ENCODE results near the gene F2R. TPM values are rescaled to one million over a fixed set of nuclear protein-coding genes. Genes with fewer than 3 reads are reported as not detected.

F2R gene
- total RNA-seq, 1 donor from 2014 or later: 42.4 TPM

DNA sequence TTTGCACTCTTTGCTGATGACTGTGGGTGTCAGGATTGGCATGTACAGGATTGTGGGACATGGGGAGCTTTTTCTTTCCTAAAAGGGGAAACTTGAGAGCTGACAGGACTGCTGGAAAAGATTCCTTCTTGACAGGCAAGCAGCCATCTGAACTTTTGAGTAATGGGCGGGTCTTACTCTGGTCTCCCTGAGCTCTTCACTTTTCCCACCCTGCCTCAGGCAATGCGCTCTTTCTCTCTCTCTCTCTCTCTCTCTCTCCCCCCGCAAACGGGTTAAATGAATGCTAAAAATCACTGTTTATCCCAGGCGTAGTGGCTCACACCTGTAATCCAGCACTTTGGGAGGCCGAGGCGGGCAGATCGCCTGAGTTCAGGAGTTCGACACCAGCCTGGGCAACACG is 65.8 kb downstream of the F2R start:
- H3K36me3 Mint-ChIP-seq (ENCODE audit: low read depth): no peaks in the 10 kb centered on the region
- no peak for DNase-seq (ENCODE audit: low read depth, low spot score)
- no peak overlapping the region for H3K4me3 Mint-ChIP-seq
- H3K4me1 Mint-ChIP-seq: peaks cover 5% of the 10 kb centered on the region
- H3K27me3 Mint-ChIP-seq (ENCODE audit: low read depth): no peaks in the 10 kb centered on the region
- no peaks in the 10 kb centered on the region for H3K9me3 Mint-ChIP-seq
- TF ChIP-seq, protein P1, sequence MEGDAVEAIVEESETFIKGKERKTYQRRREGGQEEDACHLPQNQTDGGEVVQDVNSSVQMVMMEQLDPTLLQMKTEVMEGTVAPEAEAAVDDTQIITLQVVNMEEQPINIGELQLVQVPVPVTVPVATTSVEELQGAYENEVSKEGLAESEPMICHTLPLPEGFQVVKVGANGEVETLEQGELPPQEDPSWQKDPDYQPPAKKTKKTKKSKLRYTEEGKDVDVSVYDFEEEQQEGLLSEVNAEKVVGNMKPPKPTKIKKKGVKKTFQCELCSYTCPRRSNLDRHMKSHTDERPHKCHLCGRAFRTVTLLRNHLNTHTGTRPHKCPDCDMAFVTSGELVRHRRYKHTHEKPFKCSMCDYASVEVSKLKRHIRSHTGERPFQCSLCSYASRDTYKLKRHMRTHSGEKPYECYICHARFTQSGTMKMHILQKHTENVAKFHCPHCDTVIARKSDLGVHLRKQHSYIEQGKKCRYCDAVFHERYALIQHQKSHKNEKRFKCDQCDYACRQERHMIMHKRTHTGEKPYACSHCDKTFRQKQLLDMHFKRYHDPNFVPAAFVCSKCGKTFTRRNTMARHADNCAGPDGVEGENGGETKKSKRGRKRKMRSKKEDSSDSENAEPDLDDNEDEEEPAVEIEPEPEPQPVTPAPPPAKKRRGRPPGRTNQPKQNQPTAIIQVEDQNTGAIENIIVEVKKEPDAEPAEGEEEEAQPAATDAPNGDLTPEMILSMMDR (conservative IDR thresholded peaks at IDR 0.05): no peak
- H3K27ac Mint-ChIP-seq (ENCODE audit: unreplicated experiment): no peak overlapping the region

DNA sequence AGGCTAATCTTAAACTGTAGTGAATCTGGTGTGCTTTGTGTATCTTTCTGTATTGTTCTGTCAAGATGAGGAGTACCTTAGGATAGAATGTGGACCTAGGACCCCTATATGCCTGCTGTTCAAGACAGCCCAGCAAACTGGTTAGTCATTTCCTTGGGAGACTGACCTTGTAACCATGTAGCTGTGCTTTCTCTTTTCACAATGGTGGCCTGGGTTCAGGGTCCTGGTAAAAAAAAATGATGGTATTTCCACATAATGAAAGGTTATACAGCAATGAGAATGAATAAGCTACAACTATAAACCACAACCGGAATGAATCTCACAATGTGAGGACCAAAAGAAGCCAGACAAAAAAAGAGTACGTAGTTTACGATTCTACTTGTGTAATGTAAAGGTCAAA is 66.5 kb downstream of the F2R start:
- no peak overlapping the region for H3K4me3 Mint-ChIP-seq
- peaks cover 9% of the 10 kb centered on the region for H3K4me1 Mint-ChIP-seq
- TF ChIP-seq, protein P1 (conservative IDR thresholded peaks at IDR 0.05): no peak
- H3K27me3 Mint-ChIP-seq (ENCODE audit: low read depth): no peaks in the 10 kb centered on the region
- H3K9me3 Mint-ChIP-seq: no peaks in the 10 kb centered on the region
- H3K36me3 Mint-ChIP-seq (ENCODE audit: low read depth): no peaks in the 10 kb centered on the region
- no peak overlapping the region for H3K27ac Mint-ChIP-seq (ENCODE audit: unreplicated experiment)
- DNase-seq (ENCODE audit: low read depth, low spot score): no peak

Other genes with a start within 250 kb of the F2R start
- gene F2RL2, start 92.7 kb upstream of the F2R start, total RNA-seq: not detected in 2 replicates
- 0.20 and 0.30 TPM in 2 replicates for gene F2RL1, start 102.9 kb downstream of the F2R start, total RNA-seq
- not detected in 2 replicates for gene S100Z, start 133.9 kb downstream of the F2R start, total RNA-seq
- 0.20 and 0.21 TPM in 2 replicates for gene CRHBP, start 236.9 kb downstream of the F2R start, total RNA-seq

Measured in neural crest cell (in vitro differentiated cells).